HEK293 (cell line): ENCODE results near the gene SMC1B.
A peak's percentile ranks its signal among the peaks of the same experiment; 100 is the strongest.

Experiments used
- CTCF ChIA-PET: fragments of 350-600 bp; formaldehyde crosslinking; extraction: SDS; loops from one replicate; lab custom pipeline; 2021; ENCODE audit warnings: antibody characterized with exemption; lab: Yijun Ruan, JAX
- POLR2A ChIA-PET: fragments of 300-600 bp; formaldehyde crosslinking; extraction: SDS; loops from one replicate; lab custom pipeline; 2020; ENCODE audit warnings: antibody characterized with exemption, inconsistent platforms; lab: Yijun Ruan, JAX
- H3K27ac ChIP-seq: fragments of 200-500 bp; sonication (Bioruptor generic); 2 replicates; pipeline ENCODE4 v1.5.1; 2014; ENCODE audit warnings: low read depth, low read length, control low read depth, inconsistent platforms; ENCODE audit errors: extremely low read depth
- H3K36me3 ChIP-seq, 2 experiments: fragments of 200-500 bp in 1 of 2; sonication (Bioruptor generic) in 1 of 2; 1 replicate in 1 of 2; 2 replicates in 1 of 2; pipeline ENCODE4 v1.5.1; 2014 to 2017; ENCODE audit warnings: inconsistent platforms in 2 of 2, low read length in 2 of 2; ENCODE audit not compliant: control insufficient read depth in 2 of 2, insufficient read depth in 1 of 2
- H3K4me1 ChIP-seq: fragments of 200-500 bp; sonication (Bioruptor generic); 2 replicates; pipeline ENCODE4 v1.5.1; 2014; ENCODE audit warnings: mild to moderate bottlenecking, low read length, inconsistent platforms; ENCODE audit not compliant: control insufficient read depth, insufficient read depth
- H3K4me3 ChIP-seq: 2 replicates; pipeline ENCODE4 v1.5.1; 2011; ENCODE audit warnings: low read depth, mild to moderate bottlenecking, control low read depth, low read length, moderate library complexity
- H3K9me3 ChIP-seq: fragments of 200-500 bp; sonication (Bioruptor generic); 2 replicates; pipeline ENCODE4 v1.5.1; 2014; ENCODE audit warnings: low read depth, low read length, inconsistent platforms; ENCODE audit not compliant: control insufficient read depth, insufficient read depth
- GLIS1 ChIP-seq: fragments of 450-650 bp; formaldehyde crosslinking; IDR thresholded peaks from 2 replicates; pipeline ENCODE4 v1.5.1; 2016; ENCODE audit warnings: missing biosample characterization, missing genetic modification characterization
- HOXA7 ChIP-seq: sonication (generic); formaldehyde crosslinking; IDR thresholded peaks from 2 replicates; pipeline ENCODE4 v1.8.1; 2022; ENCODE audit warnings: missing genetic modification reagents, borderline replicate concordance
- OSR2 ChIP-seq: fragments of 450-650 bp; formaldehyde crosslinking; IDR thresholded peaks from 2 replicates; pipeline ENCODE4 v1.5.1; 2016; ENCODE audit warnings: missing biosample characterization, missing genetic modification characterization
- PRDM4 ChIP-seq: fragments of 450-650 bp; formaldehyde crosslinking; IDR thresholded peaks from 2 replicates; pipeline ENCODE4 v1.5.1; 2017; ENCODE audit warnings: missing biosample characterization, missing genetic modification characterization
- ZBTB20 ChIP-seq: fragments of 450-650 bp; formaldehyde crosslinking; IDR thresholded peaks from 2 replicates; pipeline ENCODE4 v1.5.1; 2016; ENCODE audit warnings: missing biosample characterization, missing genetic modification characterization
- ZBTB49 ChIP-seq: fragments of 450-650 bp; formaldehyde crosslinking; IDR thresholded peaks from 2 replicates; pipeline ENCODE4 v1.5.1; 2016; ENCODE audit warnings: missing biosample characterization, missing genetic modification characterization, low read depth
- ZBTB7A ChIP-seq: fragments of 450-650 bp; formaldehyde crosslinking; IDR thresholded peaks from 2 replicates; pipeline ENCODE4 v1.5.1; 2016; ENCODE audit warnings: low read depth, missing biosample characterization, missing genetic modification characterization
- ZEB2 ChIP-seq: fragments of 450-650 bp; formaldehyde crosslinking; IDR thresholded peaks from 2 replicates; pipeline ENCODE4 v1.5.1; 2016; ENCODE audit warnings: missing biosample characterization, missing genetic modification characterization
- ZNF169 ChIP-seq: fragments of 450-650 bp; formaldehyde crosslinking; IDR thresholded peaks from 2 replicates; pipeline ENCODE4 v1.5.1; 2016; ENCODE audit warnings: missing biosample characterization, missing genetic modification characterization
- ZNF560 ChIP-seq: fragments of 450-650 bp; formaldehyde crosslinking; IDR thresholded peaks from 2 replicates; pipeline ENCODE4 v1.5.1; 2017; ENCODE audit warnings: missing biosample characterization, missing genetic modification characterization, borderline replicate concordance
- ZNF624 ChIP-seq: fragments of 450-650 bp; formaldehyde crosslinking; IDR thresholded peaks from 2 replicates; pipeline ENCODE4 v1.5.1; 2017; ENCODE audit warnings: missing biosample characterization, missing genetic modification characterization
- ZNF76 ChIP-seq: fragments of 450-650 bp; formaldehyde crosslinking; IDR thresholded peaks from 2 replicates; pipeline ENCODE4; 2016; ENCODE audit warnings: low read depth, missing biosample characterization, missing genetic modification characterization, borderline replicate concordance
- ZNF791 ChIP-seq: fragments of 450-650 bp; formaldehyde crosslinking; IDR thresholded peaks from 2 replicates; pipeline ENCODE4 v1.5.1; 2016; ENCODE audit warnings: missing biosample characterization, missing genetic modification characterization
- TF ChIP-seq, protein P1 (sequence below): fragments of 450-650 bp; formaldehyde crosslinking; IDR thresholded peaks from 2 replicates; pipeline ENCODE4 v1.5.1; 2016; ENCODE audit warnings: missing biosample characterization, missing genetic modification characterization
- TF ChIP-seq, protein P2 (sequence below): fragments of 450-650 bp; formaldehyde crosslinking; IDR thresholded peaks from 2 replicates; pipeline ENCODE4 v1.5.1; 2016; ENCODE audit warnings: missing biosample characterization, missing genetic modification characterization

SMC1B gene

GRCh38 chr22:45317551-45318167 is 95.7 kb downstream of the SMC1B start (continued):
- TF ChIP-seq ZNF791 (no peak), GLIS1 (no peak), ZNF624 (tag by site-specific recombination) (no peak)
- TF ChIP-seq, protein P1, sequence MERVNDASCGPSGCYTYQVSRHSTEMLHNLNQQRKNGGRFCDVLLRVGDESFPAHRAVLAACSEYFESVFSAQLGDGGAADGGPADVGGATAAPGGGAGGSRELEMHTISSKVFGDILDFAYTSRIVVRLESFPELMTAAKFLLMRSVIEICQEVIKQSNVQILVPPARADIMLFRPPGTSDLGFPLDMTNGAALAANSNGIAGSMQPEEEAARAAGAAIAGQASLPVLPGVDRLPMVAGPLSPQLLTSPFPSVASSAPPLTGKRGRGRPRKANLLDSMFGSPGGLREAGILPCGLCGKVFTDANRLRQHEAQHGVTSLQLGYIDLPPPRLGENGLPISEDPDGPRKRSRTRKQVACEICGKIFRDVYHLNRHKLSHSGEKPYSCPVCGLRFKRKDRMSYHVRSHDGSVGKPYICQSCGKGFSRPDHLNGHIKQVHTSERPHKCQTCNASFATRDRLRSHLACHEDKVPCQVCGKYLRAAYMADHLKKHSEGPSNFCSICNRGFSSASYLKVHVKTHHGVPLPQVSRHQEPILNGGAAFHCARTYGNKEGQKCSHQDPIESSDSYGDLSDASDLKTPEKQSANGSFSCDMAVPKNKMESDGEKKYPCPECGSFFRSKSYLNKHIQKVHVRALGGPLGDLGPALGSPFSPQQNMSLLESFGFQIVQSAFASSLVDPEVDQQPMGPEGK = no peak; the same call in 1 of the 2 replicates
- TF ChIP-seq, protein P2, sequence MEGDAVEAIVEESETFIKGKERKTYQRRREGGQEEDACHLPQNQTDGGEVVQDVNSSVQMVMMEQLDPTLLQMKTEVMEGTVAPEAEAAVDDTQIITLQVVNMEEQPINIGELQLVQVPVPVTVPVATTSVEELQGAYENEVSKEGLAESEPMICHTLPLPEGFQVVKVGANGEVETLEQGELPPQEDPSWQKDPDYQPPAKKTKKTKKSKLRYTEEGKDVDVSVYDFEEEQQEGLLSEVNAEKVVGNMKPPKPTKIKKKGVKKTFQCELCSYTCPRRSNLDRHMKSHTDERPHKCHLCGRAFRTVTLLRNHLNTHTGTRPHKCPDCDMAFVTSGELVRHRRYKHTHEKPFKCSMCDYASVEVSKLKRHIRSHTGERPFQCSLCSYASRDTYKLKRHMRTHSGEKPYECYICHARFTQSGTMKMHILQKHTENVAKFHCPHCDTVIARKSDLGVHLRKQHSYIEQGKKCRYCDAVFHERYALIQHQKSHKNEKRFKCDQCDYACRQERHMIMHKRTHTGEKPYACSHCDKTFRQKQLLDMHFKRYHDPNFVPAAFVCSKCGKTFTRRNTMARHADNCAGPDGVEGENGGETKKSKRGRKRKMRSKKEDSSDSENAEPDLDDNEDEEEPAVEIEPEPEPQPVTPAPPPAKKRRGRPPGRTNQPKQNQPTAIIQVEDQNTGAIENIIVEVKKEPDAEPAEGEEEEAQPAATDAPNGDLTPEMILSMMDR = peak; percentile 76

DNA sequence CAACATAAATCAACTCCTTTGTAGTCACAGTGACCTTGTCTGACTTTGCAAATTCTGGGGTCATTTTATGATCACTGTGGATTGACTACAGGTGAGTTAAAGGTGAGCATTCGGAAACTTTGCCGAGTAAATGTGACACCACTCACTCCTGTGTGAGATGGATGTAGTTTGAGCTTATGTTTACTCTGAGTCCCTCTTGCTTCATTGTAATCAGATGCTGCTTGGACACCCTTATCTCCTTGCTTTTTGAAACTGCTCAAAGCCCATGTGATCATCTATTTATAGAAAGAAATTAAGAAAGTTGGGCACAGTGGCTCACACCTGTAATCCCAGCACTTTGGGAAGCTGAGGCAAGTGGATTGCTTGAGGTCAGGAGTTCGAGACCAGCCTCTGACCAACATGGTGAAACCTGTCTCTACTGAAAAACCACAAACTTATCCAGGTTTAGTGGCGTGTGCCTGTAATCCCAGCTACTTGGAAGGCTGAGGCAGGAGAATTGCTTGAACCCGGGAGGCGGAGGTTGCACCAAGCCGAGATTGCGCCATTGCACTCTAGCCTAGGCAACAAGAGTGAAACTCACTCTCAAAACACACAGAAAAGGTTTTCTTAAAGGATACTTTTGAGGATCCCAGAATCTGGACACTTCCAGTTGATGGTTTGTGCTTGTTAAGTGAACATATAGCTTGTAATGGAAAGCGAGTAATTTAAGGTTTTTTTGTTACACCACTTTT is 96.4 kb downstream of the SMC1B start:
- ChIA-PET CTCF (interaction anchor here (0.5 to 2.1 kb wide), 10 partner anchors 9 to 1339 kb away, joined by 3 to 7 read pairs (median 3); no protein-coding TSS in a partner anchor), POLR2A (interaction anchor here (1.4 kb wide), 2 partner anchors 153 to 157 kb away, joined by 3 read pairs; no protein-coding TSS in a partner anchor)
- peaks cover 0 to 9% of the 10 kb centered on the region in 2 experiments; a peak in 2 of 3 replicates for H3K36me3 ChIP-seq
- peak overlapping the region; percentile 60; the same call in 1 of the 2 replicates for H3K27ac ChIP-seq
- no peak for TF ChIP-seq ZNF169 (tag by site-specific recombination)
- peak; percentile 60; the same call in 1 of the 2 replicates for TF ChIP-seq ZEB2 (tag by site-specific recombination)
- peak; percentile 10; the same call in 1 of the 2 replicates for TF ChIP-seq OSR2 (tag by site-specific recombination)
- TF ChIP-seq PRDM4 (tag by site-specific recombination) = peak; percentile 69
- TF ChIP-seq ZNF76 (tag by site-specific recombination) = no peak
- TF ChIP-seq ZBTB20 = peak; percentile 60; the same call in 1 of the 2 replicates
- no peaks in the 10 kb centered on the region for H3K9me3 ChIP-seq
- no peak overlapping the region for H3K4me3 ChIP-seq
- peaks cover 27% of the 10 kb centered on the region for H3K4me1 ChIP-seq

DNA sequence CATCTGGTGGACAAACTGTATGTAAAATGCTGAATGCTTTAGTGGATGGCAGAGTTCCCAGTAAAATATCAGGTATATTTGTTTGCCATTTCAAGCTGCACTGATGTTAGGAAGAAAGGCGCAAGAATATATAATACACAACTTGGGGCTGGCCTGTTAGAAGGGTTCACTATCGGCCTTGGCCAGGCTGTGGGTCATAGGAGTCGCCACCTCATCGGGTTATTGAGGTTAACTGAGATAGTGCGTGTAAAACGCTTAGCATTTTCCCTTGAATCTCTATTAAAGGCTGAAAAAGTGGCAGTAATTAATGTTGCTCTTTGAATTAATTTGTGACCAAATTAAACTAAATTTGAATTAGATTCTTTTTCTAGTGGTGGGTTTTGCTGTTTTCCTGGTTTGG is 98.6 kb downstream of the SMC1B start:
- H3K27ac ChIP-seq = no peak overlapping the region
- TF ChIP-seq ZBTB20 (no peak), ZNF560 (tag by site-specific recombination) (no peak), HOXA7 (CRISPR knock-in tag) (no peak), ZBTB7A (tag by site-specific recombination) (no peak), ZBTB49 (tag by site-specific recombination) (no peak)
- TF ChIP-seq, all 188 proteins: peak for 0
- Histone ChIP-seq H3K4me3 (no peak overlapping the region), H3K9me3 (no peaks in the 10 kb centered on the region), H3K4me1 (peaks cover 34% of the 10 kb centered on the region), H3K36me3 (peaks cover 0 to 8% of the 10 kb centered on the region in 2 experiments; a peak in 2 of 3 replicates)
- ChIA-PET POLR2A (no interaction called here), CTCF (no interaction called here)
